Neutrophil (primary cell): ENCODE data around the gene HOXD10.

Experiments used
- H3K27ac ChIP-seq: fragments of 200-600 bp; sonication (generic); 2 replicates; pipeline ENCODE4 v1.5.1; 2016; ENCODE audit warnings: mild to moderate bottlenecking, moderate library complexity
- H3K27me3 ChIP-seq: fragments of 200-600 bp; sonication (generic); 2 replicates; pipeline ENCODE4 v1.6.0; 2016; ENCODE audit warnings: mild to moderate bottlenecking
- H3K36me3 ChIP-seq: fragments of 200-600 bp; sonication (generic); 2 replicates; pipeline ENCODE4 v1.5.1; 2017
- H3K4me1 ChIP-seq, 2 experiments: fragments of 200-600 bp in 1 of 2; sonication (generic) in 1 of 2; 1 replicate in 1 of 2; 2 replicates in 1 of 2; pipeline versions ENCODE4 v1.5.1 to v1.6.1; 2013 to 2016; ENCODE audit warnings: low read depth in 1 of 2, low read length in 1 of 2, mild to moderate bottlenecking in 1 of 2, moderate library complexity in 1 of 2; ENCODE audit not compliant: control insufficient read depth in 1 of 2, insufficient read depth in 1 of 2
- H3K4me3 ChIP-seq, 2 experiments: fragments of 200-600 bp in 1 of 2; sonication (generic) in 1 of 2; 1 replicate in 1 of 2; 2 replicates in 1 of 2; pipeline ENCODE4 v1.5.1; 2013 to 2016; ENCODE audit warnings: low read depth in 1 of 2, low read length in 1 of 2, mild to moderate bottlenecking in 1 of 2, moderate library complexity in 1 of 2
- H3K9me3 ChIP-seq: fragments of 200-600 bp; sonication (generic); 2 replicates; pipeline ENCODE4 v1.5.1; 2016
- TF ChIP-seq, protein P1 (sequence below): fragments of 200-600 bp; sonication (generic); IDR thresholded peaks from 2 replicates; pipeline ENCODE4 v1.5.1; 2016; ENCODE audit warnings: antibody characterized with exemption

HOXD10 gene

GRCh38 chr2:176096243-176096985 is 20.2 kb upstream of the HOXD10 start:
- Histone ChIP-seq H3K9me3 (no peaks in the 10 kb centered on the region), H3K4me1 (peaks cover 32 to 40% of the 10 kb centered on the region in 2 experiments), H3K36me3 (no peaks in the 10 kb centered on the region), H3K27me3 (peaks cover 100% of the 10 kb centered on the region), H3K27ac (no peak overlapping the region), H3K4me3 (peak overlapping the region; percentile 36 to 56)
- TF ChIP-seq, protein P1, sequence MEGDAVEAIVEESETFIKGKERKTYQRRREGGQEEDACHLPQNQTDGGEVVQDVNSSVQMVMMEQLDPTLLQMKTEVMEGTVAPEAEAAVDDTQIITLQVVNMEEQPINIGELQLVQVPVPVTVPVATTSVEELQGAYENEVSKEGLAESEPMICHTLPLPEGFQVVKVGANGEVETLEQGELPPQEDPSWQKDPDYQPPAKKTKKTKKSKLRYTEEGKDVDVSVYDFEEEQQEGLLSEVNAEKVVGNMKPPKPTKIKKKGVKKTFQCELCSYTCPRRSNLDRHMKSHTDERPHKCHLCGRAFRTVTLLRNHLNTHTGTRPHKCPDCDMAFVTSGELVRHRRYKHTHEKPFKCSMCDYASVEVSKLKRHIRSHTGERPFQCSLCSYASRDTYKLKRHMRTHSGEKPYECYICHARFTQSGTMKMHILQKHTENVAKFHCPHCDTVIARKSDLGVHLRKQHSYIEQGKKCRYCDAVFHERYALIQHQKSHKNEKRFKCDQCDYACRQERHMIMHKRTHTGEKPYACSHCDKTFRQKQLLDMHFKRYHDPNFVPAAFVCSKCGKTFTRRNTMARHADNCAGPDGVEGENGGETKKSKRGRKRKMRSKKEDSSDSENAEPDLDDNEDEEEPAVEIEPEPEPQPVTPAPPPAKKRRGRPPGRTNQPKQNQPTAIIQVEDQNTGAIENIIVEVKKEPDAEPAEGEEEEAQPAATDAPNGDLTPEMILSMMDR: no peak

DNA sequence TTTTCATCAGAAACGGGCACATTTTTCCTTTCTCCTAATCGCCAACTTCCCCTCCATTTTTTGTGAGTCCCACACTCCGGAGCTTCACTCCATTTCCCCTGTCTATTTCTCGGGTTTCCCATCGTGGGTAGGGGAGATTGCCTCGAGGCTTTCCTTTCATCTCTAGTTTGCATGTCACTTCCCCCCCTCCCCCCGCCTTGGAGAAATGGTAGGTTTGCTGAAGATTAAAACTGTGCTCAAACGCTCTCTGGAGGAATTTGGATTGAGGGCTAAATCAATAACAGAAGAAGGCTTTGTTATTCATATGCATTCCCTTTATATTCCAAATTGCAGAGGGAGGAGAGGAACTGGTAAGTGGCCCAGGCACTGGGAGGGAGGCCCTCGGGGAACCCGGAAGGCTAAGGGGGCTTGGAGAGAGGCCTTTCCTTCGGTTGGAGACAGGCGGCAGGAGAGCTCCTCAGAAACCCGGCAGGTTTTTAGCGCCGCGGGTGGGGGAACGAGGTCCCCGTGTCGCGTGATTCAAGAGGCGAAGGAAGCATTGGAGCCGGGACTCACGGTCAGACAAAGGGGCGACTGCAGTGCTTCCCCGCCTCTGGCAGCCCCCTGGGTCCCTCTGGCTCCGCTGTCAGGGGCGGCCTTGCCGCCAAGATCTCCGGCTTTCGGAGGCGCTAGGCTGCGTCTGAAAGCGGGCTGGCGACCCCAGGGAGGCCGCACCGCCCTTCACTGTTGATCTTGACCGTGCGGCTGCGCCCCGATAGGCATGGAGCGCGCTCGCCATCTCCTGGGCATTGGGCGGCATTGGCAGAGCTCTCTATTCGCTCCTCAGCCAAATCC is 19.4 kb upstream of the HOXD10 start:
- TF ChIP-seq, protein P1: no peak
- H3K27me3 ChIP-seq: peaks cover 100% of the 10 kb centered on the region
- peak overlapping the region; percentile 36 to 56 for H3K4me3 ChIP-seq
- H3K4me1 ChIP-seq: peaks cover 26 to 33% of the 10 kb centered on the region in 2 experiments
- H3K9me3 ChIP-seq: no peaks in the 10 kb centered on the region
- H3K27ac ChIP-seq: no peak overlapping the region
- H3K36me3 ChIP-seq: no peaks in the 10 kb centered on the region

- H3K9me3 ChIP-seq: no peaks in the 10 kb centered on the region
- H3K4me3 ChIP-seq: peak overlapping the region; percentile 36 to 56
- no peak overlapping the region for H3K27ac ChIP-seq
Observed at GRCh38 chr2:176097820-176098365, 18.7 kb upstream of the HOXD10 start.

GRCh38 chr2:176098366-176099158 is 18.0 kb upstream of the HOXD10 start:
- Histone ChIP-seq H3K36me3 (no peaks in the 10 kb centered on the region), H3K4me1 (peaks cover 19 to 20% of the 10 kb centered on the region in 2 experiments), H3K4me3 (no peak overlapping the region), H3K27me3 (peaks cover 100% of the 10 kb centered on the region), H3K9me3 (no peaks in the 10 kb centered on the region), H3K27ac (no peak overlapping the region)
- TF ChIP-seq, protein P1: no peak

More at GRCh38 chr2:176097820-176098365, 18.7 kb upstream of the HOXD10 start:
- TF ChIP-seq, protein P1: no peak
- Histone ChIP-seq H3K4me1 (peaks cover 26% of the 10 kb centered on the region in 2 experiments), H3K36me3 (no peaks in the 10 kb centered on the region), H3K27me3 (peaks cover 100% of the 10 kb centered on the region)

DNA sequence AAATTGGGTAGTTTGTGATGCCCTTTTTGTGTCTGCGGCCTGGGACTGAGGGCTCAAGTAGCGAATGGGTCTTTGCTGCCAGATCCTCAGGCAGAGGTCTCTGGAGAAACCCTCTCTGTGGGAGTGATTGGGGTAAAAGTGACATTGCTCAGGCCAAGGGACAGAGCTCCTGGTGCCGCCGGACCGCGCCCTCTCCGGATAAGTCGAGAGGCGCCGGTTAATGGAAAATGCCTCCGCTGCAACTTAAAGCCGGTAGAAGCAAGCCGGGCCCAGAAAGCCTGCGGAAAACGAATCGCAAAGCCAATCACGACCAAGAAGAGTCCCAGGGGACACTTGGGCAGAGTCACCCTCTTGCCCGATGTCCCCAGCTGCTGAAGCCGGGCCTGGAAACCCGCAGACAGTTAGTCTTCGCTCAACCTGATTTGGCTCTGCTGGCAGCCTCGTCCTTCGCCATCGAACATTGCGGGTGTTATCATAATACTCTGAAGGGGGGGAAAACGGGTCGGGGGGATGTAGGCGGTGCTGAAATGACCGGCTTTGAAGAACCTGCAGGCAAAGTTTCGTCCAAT is 17.3 kb upstream of the HOXD10 start:
- H3K4me1 ChIP-seq: peaks cover 19 to 20% of the 10 kb centered on the region in 2 experiments
- TF ChIP-seq, protein P1: no peak
- H3K4me3 ChIP-seq: no peak overlapping the region
- no peaks in the 10 kb centered on the region for H3K36me3 ChIP-seq
- H3K27me3 ChIP-seq: peaks cover 100% of the 10 kb centered on the region
- no peak overlapping the region for H3K27ac ChIP-seq
- no peaks in the 10 kb centered on the region for H3K9me3 ChIP-seq
